Measurements from ENCODE around the gene RNF213. TPM values are rescaled to one million over a fixed set of nuclear protein-coding genes. Genes with fewer than 3 reads are reported as not detected.

The RNF213 gene
- total RNA-seq, 1 experiment from 2014 or later: 44.5 TPM

GRCh38 chr17:80427366-80428282 lies 167.0 kb downstream of the RNF213 start:
- Histone ChIP-seq H3K27ac (ENCODE audit: low read depth, low read length) (no peak overlapping the region), H4K20me1 (ENCODE audit: insufficient read depth) (no peaks in the 10 kb centered on the region), H3K9me3 (ENCODE audit: control insufficient read depth in 1 of 2, insufficient read depth in 1 of 2, low read depth in 1 of 2, low read length in 2 of 2) (no peaks in the 10 kb centered on the region), H3K4me1 (ENCODE audit: control insufficient read depth in 1 of 2, insufficient read depth in 2 of 2, low read length in 2 of 2) (no peaks in the 10 kb centered on the region), H3K9ac (ENCODE audit: low read length) (no peak overlapping the region), H3K4me3 (replicated peaks in 1 of 2; ENCODE audit: low read depth in 1 of 2, low read length in 2 of 2) (no peak overlapping the region), H3K4me2 (ENCODE audit: low read length) (no peak overlapping the region), H2AFZ (ENCODE audit: low read depth, low read length, poor library complexity, severe bottlenecking) (no peak overlapping the region), H3K27me3 (ENCODE audit: insufficient read depth, low read length) (no peaks in the 10 kb centered on the region), H3K9me2 (ENCODE audit: insufficient read depth) (no peaks in the 10 kb centered on the region), H3K79me2 (ENCODE audit: insufficient read depth, low read length) (no peaks in the 10 kb centered on the region), H3K36me3 (ENCODE audit: control insufficient read depth in 1 of 2, insufficient read depth in 2 of 2, low read length in 2 of 2) (no peaks in the 10 kb centered on the region)
- ChIA-PET RAD21 (ENCODE audit: low non-redundant PET in 1 of 2, low total read pairs in 2 of 2, uncharacterized antibody in 2 of 2, unreplicated experiment in 2 of 2) (interaction anchor here (0.5 to 1.5 kb wide), 11 partner anchors 10 to 557 kb away, joined by 3 to 6 read pairs (median 3); no protein-coding TSS in a partner anchor), CTCF (interaction anchor here (0.6 to 2.5 kb wide), 24 partner anchors 9 to 682 kb away, joined by 3 to 35 read pairs (median 3); partner anchors contain the start of genes CHMP6 and ENDOV), POLR2A (no interaction called here)
- DNase-seq (ENCODE audit: low read depth, low spot score) (no peak), ATAC-seq (no peak)
- BruUV-seq (replicated peaks): no TSS peak
- intact Hi-C loops (cut with micrococcal nuclease): loop anchor here (1.0 kb wide), 5 partner anchors 148 to 554 kb away; no protein-coding TSS in a partner anchor
- TF ChIP-seq SP1 (IDR thresholded peaks at IDR 0.05; ENCODE audit: low read depth): no peak
- TF ChIP-seq POLR2AphosphoS5 (IDR thresholded peaks at IDR 0.05; ENCODE audit: low read depth, low read length): no peak
- TF ChIP-seq JUND (IDR thresholded peaks at IDR 0.05): no peak
- TF ChIP-seq EGR1 (IDR thresholded peaks at IDR 0.05; ENCODE audit: low read depth): no peak
- TF ChIP-seq ATF3 (IDR thresholded peaks at IDR 0.05): no peak
- TF ChIP-seq, protein P1, sequence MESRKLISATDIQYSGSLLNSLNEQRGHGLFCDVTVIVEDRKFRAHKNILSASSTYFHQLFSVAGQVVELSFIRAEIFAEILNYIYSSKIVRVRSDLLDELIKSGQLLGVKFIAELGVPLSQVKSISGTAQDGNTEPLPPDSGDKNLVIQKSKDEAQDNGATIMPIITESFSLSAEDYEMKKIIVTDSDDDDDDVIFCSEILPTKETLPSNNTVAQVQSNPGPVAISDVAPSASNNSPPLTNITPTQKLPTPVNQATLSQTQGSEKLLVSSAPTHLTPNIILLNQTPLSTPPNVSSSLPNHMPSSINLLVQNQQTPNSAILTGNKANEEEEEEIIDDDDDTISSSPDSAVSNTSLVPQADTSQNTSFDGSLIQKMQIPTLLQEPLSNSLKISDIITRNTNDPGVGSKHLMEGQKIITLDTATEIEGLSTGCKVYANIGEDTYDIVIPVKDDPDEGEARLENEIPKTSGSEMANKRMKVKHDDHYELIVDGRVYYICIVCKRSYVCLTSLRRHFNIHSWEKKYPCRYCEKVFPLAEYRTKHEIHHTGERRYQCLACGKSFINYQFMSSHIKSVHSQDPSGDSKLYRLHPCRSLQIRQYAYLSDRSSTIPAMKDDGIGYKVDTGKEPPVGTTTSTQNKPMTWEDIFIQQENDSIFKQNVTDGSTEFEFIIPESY (IDR thresholded peaks at IDR 0.05; ENCODE audit: extremely low read depth, insufficient replicate concordance, low read length): no peak
